OCI-LY1 (cell line): Measurements from ENCODE around the gene LSAMP.

ENCODE experiments used
- CTCF ChIP-seq: fragments of 200-600 bp; sonication (generic), shearing (Covaris generic); IDR thresholded peaks from 2 replicates; pipeline ENCODE4 v1.5.1; 2017; ENCODE audit warnings: mild to moderate bottlenecking, antibody characterized with exemption, low read length, moderate library complexity, mixed read lengths
- EZH2 ChIP-seq: fragments of 200-600 bp; sonication (generic), shearing (Covaris generic); IDR thresholded peaks from 2 replicates; pipeline ENCODE4 v1.8.0; 2017; ENCODE audit warnings: borderline replicate concordance, mixed run types, mild to moderate bottlenecking, antibody characterized with exemption, low read length, moderate library complexity, mixed read lengths

- TF ChIP-seq CTCF: no peak
- no peak for TF ChIP-seq EZH2
Measured at GRCh38 chr3:116386168-116386567, 59.1 kb downstream of the LSAMP start.
